HuH-7.5 (cell line): Measurements from ENCODE around the gene TGM2.

ENCODE experiments used
- DNase-seq: peaks from one replicate; pipeline ENCODE4 v3.0.0; 2011; ENCODE audit warnings: low spot score

Gene TGM2

GRCh38 chr20:38177201-38177600 is 12.1 kb upstream of the TGM2 start:
- no peak for DNase-seq

GRCh38 chr20:38175304-38176180 is 10.5 kb upstream of the TGM2 start:
- DNase-seq: no peak

GRCh38 chr20:38173237-38174156 is 8.4 kb upstream of the TGM2 start:
- DNase-seq: peak; percentile 36

GRCh38 chr20:38172408-38172807 is 7.3 kb upstream of the TGM2 start:
- no peak for DNase-seq

- DNase-seq: no peak
Measured at GRCh38 chr20:38171675-38172043, 6.6 kb upstream of the TGM2 start.

- DNase-seq: no peak
Measured at GRCh38 chr20:38170826-38171674, 6.0 kb upstream of the TGM2 start.

- no peak for DNase-seq
Measured at GRCh38 chr20:38170219-38170825, 5.3 kb upstream of the TGM2 start.

GRCh38 chr20:38169636-38170193 is 4.6 kb upstream of the TGM2 start:
- no peak for DNase-seq

GRCh38 chr20:38168791-38169589 is 3.9 kb upstream of the TGM2 start:
- DNase-seq: no peak

GRCh38 chr20:38167851-38168760 is 3.0 kb upstream of the TGM2 start:
- DNase-seq: peak; percentile 40

- no peak for DNase-seq
Measured at GRCh38 chr20:38167328-38167850, 2.3 kb upstream of the TGM2 start.

GRCh38 chr20:38166703-38167233 is 1.7 kb upstream of the TGM2 start:
- DNase-seq: no peak

GRCh38 chr20:38165966-38166702 is 1.1 kb upstream of the TGM2 start:
- DNase-seq: no peak

- DNase-seq: no peak
Measured at GRCh38 chr20:38164624-38165088, 414 bp downstream of the TGM2 start.

- no peak for DNase-seq
Measured at GRCh38 chr20:38164069-38164468, 1.0 kb downstream of the TGM2 start.

- DNase-seq: no peak
Measured at GRCh38 chr20:38162878-38163875, 1.9 kb downstream of the TGM2 start.

GRCh38 chr20:38162149-38162548 is 2.9 kb downstream of the TGM2 start:
- DNase-seq: no peak
